ENCODE data around the gene CD300LF. TPM values are rescaled to one million over a fixed set of nuclear protein-coding genes. Genes with fewer than 3 reads are reported as not detected.

CD300LF gene
- total RNA-seq, 1 donor from 2014 or later, result not detected

DNA sequence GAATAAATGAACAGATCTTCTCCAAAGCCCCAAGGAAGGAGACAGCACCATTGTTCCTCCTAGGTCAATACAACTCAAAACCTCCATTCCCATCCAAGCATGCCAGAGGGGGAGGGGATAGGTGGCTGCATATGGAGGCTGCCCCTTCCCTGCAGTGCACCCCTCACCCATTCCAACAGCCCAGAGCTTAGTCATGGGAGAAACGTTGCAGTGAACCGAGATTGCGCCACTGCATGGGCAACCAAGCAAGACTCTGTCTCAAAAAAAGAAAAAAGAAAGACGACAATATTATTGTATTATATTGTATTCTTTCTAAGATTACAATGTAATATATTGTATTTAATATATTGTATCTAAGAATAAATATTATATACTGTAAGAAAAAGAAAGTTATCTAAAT, 52.8 kb downstream of the CD300LF start:
- H3K27ac Mint-ChIP-seq (ENCODE audit: unreplicated experiment), result no peak overlapping the region
- H3K4me1 Mint-ChIP-seq (ENCODE audit: unreplicated experiment), result no peaks in the 10 kb centered on the region
- TF ChIP-seq CTCF (IDR thresholded peaks at IDR 0.05), result no peak
- H3K27me3 Mint-ChIP-seq (ENCODE audit: unreplicated experiment), result peaks cover 37% of the 10 kb centered on the region
- no peak overlapping the region for H3K4me3 Mint-ChIP-seq (ENCODE audit: unreplicated experiment)
- H3K36me3 Mint-ChIP-seq (ENCODE audit: unreplicated experiment), result no peaks in the 10 kb centered on the region
- H3K9me3 Mint-ChIP-seq (ENCODE audit: unreplicated experiment), result no peaks in the 10 kb centered on the region
- no peak for DNase-seq (ENCODE audit: extremely low spot score, unreplicated experiment)

DNA sequence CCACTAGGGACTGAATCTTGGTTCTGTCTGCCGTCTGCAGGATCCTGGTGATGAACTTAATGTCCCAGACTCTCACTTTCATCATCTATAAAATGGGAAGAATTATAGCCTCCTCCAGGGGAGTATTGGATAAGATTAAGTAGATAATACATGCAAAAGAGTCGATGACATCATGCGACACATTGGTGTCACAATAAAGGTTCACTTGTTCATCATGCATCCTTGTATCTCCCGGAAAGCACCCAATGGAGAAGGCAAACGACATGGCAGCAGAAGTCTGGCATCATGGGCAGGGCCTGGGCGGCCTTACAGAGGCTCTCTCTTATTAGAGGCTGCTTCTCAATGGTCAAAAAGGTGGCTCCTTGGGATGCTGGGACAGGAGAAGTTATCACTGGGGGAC, 54.1 kb downstream of the CD300LF start:
- no peak for TF ChIP-seq CTCF (IDR thresholded peaks at IDR 0.05)
- H3K9me3 Mint-ChIP-seq (ENCODE audit: unreplicated experiment), result no peaks in the 10 kb centered on the region

GRCh38 chr17:74654742-74655141, 58.0 kb downstream of the CD300LF start:
- no peak for TF ChIP-seq CTCF (IDR thresholded peaks at IDR 0.05)
- no peaks in the 10 kb centered on the region for H3K4me1 Mint-ChIP-seq (ENCODE audit: unreplicated experiment)
- peaks cover 47% of the 10 kb centered on the region for H3K27me3 Mint-ChIP-seq (ENCODE audit: unreplicated experiment)
- no peak overlapping the region for H3K27ac Mint-ChIP-seq (ENCODE audit: unreplicated experiment)
- DNase-seq (ENCODE audit: extremely low spot score, unreplicated experiment), result no peak
- H3K4me3 Mint-ChIP-seq (ENCODE audit: unreplicated experiment), result no peak overlapping the region
- no peaks in the 10 kb centered on the region for H3K36me3 Mint-ChIP-seq (ENCODE audit: unreplicated experiment)
- no peaks in the 10 kb centered on the region for H3K9me3 Mint-ChIP-seq (ENCODE audit: unreplicated experiment)

More for the DNA sequence above, 54.1 kb downstream of the CD300LF start:
- DNase-seq (ENCODE audit: extremely low spot score, unreplicated experiment), result no peak
- peaks cover 32% of the 10 kb centered on the region for H3K27me3 Mint-ChIP-seq (ENCODE audit: unreplicated experiment)
- no peaks in the 10 kb centered on the region for H3K36me3 Mint-ChIP-seq (ENCODE audit: unreplicated experiment)
- no peak overlapping the region for H3K4me3 Mint-ChIP-seq (ENCODE audit: unreplicated experiment)
- no peaks in the 10 kb centered on the region for H3K4me1 Mint-ChIP-seq (ENCODE audit: unreplicated experiment)
- H3K27ac Mint-ChIP-seq (ENCODE audit: unreplicated experiment), result no peak overlapping the region

DNA sequence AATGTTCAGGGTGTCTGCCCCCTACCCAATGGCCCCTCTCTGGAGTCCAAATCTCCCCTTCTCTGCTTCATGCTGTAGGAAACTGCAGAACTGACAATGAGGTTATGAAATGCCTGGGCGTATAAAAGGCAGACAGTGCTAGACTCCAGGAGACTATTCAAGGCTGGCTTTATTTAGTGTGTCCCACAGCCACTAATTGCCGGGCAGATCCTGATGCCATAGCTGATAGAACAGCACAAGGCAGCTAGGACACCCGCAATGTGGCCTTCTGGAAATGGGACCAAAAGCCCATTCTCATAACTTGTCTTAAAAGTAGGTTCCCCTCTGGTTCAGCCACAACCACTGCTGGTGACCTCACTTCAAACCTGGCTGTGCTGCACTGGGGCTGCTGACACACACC, 60.7 kb downstream of the CD300LF start:
- no peaks in the 10 kb centered on the region for H3K4me1 Mint-ChIP-seq (ENCODE audit: unreplicated experiment)
- H3K9me3 Mint-ChIP-seq (ENCODE audit: unreplicated experiment), result no peaks in the 10 kb centered on the region
- H3K36me3 Mint-ChIP-seq (ENCODE audit: unreplicated experiment), result no peaks in the 10 kb centered on the region
- peaks cover 40% of the 10 kb centered on the region for H3K27me3 Mint-ChIP-seq (ENCODE audit: unreplicated experiment)
- no peak for TF ChIP-seq CTCF (IDR thresholded peaks at IDR 0.05)
- DNase-seq (ENCODE audit: extremely low spot score, unreplicated experiment), result no peak
- H3K4me3 Mint-ChIP-seq (ENCODE audit: unreplicated experiment), result no peak overlapping the region
- H3K27ac Mint-ChIP-seq (ENCODE audit: unreplicated experiment), result no peak overlapping the region

GRCh38 chr17:74649909-74650308, 62.8 kb downstream of the CD300LF start:
- H3K4me1 Mint-ChIP-seq (ENCODE audit: unreplicated experiment), result no peaks in the 10 kb centered on the region
- no peaks in the 10 kb centered on the region for H3K9me3 Mint-ChIP-seq (ENCODE audit: unreplicated experiment)
- TF ChIP-seq CTCF (IDR thresholded peaks at IDR 0.05), result no peak
- no peak overlapping the region for H3K27ac Mint-ChIP-seq (ENCODE audit: unreplicated experiment)
- no peak overlapping the region for H3K4me3 Mint-ChIP-seq (ENCODE audit: unreplicated experiment)
- DNase-seq (ENCODE audit: extremely low spot score, unreplicated experiment), result no peak
- peaks cover 42% of the 10 kb centered on the region for H3K27me3 Mint-ChIP-seq (ENCODE audit: unreplicated experiment)
- H3K36me3 Mint-ChIP-seq (ENCODE audit: unreplicated experiment), result no peaks in the 10 kb centered on the region

All from osteocyte (in vitro differentiated cells).